GM12892 (cell line): ENCODE results near the gene CEBPG.

Experiments used
- DNase-seq: peaks from one replicate; pipeline ENCODE4 v3.0.0; 2011; ENCODE audit not compliant: insufficient read length
- FAIRE-seq: peaks from 2 replicates; lab custom pipeline; 2011; peaks lifted over from hg19 to GRCh38; lab: Jason Lieb, UNC
- POLR2A ChIP-seq: IDR thresholded peaks from 2 replicates; pipeline ENCODE4 v1.6.1; 2011; ENCODE audit warnings: low read depth, low read length, control low read depth
- POLR2AphosphoS5 ChIP-seq: IDR thresholded peaks from 2 replicates; pipeline ENCODE4 v1.6.1; 2011; ENCODE audit warnings: low read depth, low read length, control low read depth
- TAF1 ChIP-seq: IDR thresholded peaks from 2 replicates; pipeline ENCODE4 v1.6.1; 2011; ENCODE audit warnings: low read depth, mild to moderate bottlenecking, control low read depth, low read length, borderline replicate concordance

Gene CEBPG

DNA sequence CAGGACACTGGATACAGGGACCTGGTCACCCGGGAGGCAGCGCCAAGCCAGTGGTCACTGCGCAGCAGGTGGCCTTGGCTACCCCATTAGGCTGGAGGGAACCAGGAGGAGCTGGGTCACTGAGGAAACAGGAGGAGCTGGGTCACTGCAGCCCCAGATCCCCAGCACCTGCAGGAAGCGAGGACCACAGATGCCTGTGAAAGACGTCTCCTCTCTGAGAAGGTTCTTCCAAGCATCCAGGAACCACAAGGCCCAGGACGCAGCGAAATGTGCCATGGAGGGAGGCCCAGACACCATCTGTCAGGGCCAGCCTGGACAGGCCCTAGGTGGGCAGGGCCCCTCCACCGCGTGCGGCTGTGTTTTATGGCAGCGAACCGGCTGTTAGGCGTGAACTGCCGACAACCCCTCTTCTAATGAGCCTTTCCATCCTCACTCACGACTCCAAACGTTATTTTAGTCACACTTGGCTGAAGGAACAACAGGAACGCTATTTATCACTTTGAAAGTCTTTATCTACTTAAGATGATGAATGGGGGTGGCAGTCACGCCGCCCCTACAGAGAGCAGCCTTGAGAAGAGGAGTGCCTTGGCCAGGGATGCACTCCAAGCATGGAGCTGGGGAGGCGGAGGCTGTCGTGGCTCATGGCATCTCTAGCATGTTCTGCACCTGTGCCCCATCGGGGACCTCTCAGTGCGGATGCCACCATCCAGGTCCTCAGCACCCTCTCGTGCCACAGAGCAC lies 53.3 kb downstream of the CEBPG start:
- TF ChIP-seq TAF1 (no peak), POLR2A (no peak), POLR2AphosphoS5 (no peak)
- DNase-seq (no peak), FAIRE-seq (no peak)

GRCh38 chr19:33427801-33428626 lies 54.5 kb downstream of the CEBPG start:
- FAIRE-seq: no peak
- DNase-seq: no peak
- TF ChIP-seq POLR2A (no peak), POLR2AphosphoS5 (no peak), TAF1 (no peak)

DNA sequence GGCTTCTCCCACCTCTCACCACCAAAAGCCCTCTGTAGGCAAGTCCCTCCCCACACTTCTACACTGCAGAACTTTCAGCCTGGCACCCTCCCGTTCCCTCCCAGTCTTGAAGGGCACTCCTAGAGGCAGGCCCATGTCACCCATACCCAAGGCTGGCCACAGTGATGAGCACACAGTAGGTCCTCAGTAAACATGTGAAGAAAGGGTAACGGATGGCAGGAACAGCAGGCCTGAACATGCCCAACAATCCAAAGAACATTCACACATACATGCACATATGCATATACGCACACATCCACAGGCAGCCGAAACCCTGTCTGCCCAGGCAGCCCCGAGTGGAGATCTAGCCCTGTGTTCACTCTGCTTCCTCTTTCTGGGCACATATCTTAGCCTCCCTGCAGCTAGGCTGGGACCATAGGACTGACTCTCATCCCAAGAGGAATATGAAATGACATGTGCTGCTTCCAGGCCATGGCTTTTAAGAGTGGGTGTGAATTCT lies 55.2 kb downstream of the CEBPG start:
- TF ChIP-seq TAF1: no peak
- no peak for TF ChIP-seq POLR2A
- no peak for TF ChIP-seq POLR2AphosphoS5
- no peak for DNase-seq

GRCh38 chr19:33429891-33430673 lies 56.6 kb downstream of the CEBPG start:
- TF ChIP-seq TAF1 (no peak), POLR2AphosphoS5 (no peak), POLR2A (no peak)
- no peak for DNase-seq

More for the DNA sequence above, 55.2 kb downstream of the CEBPG start:
- FAIRE-seq: no peak

GRCh38 chr19:33430674-33431277 lies 57.3 kb downstream of the CEBPG start:
- TF ChIP-seq POLR2A (no peak), TAF1 (no peak), POLR2AphosphoS5 (no peak)
- peak; percentile 62 for DNase-seq
- peak; percentile 72 for FAIRE-seq

More at GRCh38 chr19:33429891-33430673, 56.6 kb downstream of the CEBPG start:
- FAIRE-seq: no peak

DNA sequence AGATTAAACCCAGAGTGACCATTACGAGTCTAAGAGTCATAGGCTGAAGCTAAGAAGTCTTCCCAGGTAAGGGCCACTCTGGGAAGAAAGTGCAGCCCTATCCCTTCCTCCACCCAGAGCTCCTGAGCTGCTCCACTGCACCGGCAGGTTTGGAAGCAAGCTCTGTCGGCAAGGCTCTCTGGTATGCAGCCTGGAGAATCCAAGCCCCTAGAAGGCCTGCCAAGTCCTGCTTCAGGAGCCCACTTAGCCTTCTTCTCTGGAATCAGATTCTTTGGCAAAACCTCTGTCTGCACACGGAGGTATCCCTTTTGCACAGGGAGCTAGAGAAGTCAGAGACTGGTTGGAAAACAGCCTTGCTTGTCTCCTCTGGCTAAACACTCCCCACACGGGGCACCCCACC lies 58.5 kb downstream of the CEBPG start:
- no peak for FAIRE-seq
- no peak for DNase-seq
- TF ChIP-seq POLR2AphosphoS5 (no peak), TAF1 (no peak), POLR2A (no peak)
